ENCODE data around the gene ATRNL1. TPM values are rescaled to one million over a fixed set of nuclear protein-coding genes. Genes with fewer than 3 reads are reported as not detected.

The ATRNL1 gene
- polyA plus RNA-seq, 1 experiment: 0.20 TPM

DNA sequence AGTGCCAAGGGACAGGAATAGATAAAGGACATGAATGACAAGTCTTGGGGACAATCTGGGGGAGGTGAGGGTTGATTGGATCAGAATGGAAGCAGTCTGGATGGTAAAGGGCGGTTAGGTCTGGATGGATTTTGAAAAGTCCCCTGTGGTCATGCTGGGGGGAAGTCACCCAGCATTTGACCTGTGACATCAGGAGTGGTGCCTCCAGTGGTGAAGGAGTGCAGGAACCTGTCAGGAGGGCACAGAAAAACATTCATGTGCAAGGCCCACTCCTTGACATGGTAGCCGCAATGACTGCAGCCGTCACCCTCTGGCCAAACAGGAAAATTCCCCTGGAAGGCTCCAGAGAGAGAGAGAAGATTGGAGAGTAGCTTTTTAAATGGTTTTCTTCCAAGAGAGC is 875.1 kb downstream of the ATRNL1 start:
- no peaks in the 10 kb centered on the region for H3K9me3 ChIP-seq (ENCODE audit: control insufficient read depth, insufficient read depth, low read length)
- TF ChIP-seq, protein P1, sequence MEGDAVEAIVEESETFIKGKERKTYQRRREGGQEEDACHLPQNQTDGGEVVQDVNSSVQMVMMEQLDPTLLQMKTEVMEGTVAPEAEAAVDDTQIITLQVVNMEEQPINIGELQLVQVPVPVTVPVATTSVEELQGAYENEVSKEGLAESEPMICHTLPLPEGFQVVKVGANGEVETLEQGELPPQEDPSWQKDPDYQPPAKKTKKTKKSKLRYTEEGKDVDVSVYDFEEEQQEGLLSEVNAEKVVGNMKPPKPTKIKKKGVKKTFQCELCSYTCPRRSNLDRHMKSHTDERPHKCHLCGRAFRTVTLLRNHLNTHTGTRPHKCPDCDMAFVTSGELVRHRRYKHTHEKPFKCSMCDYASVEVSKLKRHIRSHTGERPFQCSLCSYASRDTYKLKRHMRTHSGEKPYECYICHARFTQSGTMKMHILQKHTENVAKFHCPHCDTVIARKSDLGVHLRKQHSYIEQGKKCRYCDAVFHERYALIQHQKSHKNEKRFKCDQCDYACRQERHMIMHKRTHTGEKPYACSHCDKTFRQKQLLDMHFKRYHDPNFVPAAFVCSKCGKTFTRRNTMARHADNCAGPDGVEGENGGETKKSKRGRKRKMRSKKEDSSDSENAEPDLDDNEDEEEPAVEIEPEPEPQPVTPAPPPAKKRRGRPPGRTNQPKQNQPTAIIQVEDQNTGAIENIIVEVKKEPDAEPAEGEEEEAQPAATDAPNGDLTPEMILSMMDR (IDR thresholded peaks at IDR 0.05; ENCODE audit: low read depth, low read length): no peak
- H3K27ac ChIP-seq (ENCODE audit: low read depth, low read length): no peak overlapping the region
- ChIA-PET POLR2A (no interaction called here), CTCF (no interaction called here)
- H3K4me3 ChIP-seq (ENCODE audit: low read depth, low read length): no peak overlapping the region
- no peak for DNase-seq (ENCODE audit: low read depth, low spot score)
- H3K27me3 ChIP-seq (ENCODE audit: control insufficient read depth, insufficient read depth, low read length): peaks cover 2% of the 10 kb centered on the region

DNA sequence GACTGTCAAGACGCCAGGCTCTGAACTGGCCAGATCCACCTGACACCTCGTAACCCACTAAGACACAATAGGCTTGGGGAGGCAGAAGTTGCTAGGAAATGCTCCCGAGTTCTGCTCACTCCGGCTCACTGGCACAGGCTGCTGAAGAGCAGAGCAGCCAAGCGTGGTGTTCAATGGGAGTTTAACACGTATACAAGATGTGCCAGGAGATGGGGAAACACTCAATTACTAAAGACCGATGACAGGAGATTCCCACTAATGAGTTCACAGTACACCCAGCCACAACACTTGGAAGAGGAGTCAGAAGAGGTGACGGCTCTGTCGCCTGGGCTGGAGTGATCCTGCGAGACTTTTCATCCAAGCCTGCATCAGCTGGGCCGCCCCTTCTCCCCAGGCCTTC is 876.4 kb downstream of the ATRNL1 start:
- Histone ChIP-seq H3K27me3 (ENCODE audit: control insufficient read depth, insufficient read depth, low read length) (peaks cover 2% of the 10 kb centered on the region), H3K9me3 (ENCODE audit: control insufficient read depth, insufficient read depth, low read length) (no peaks in the 10 kb centered on the region), H3K4me3 (ENCODE audit: low read depth, low read length) (no peak overlapping the region), H3K27ac (ENCODE audit: low read depth, low read length) (no peak overlapping the region)
- TF ChIP-seq, protein P1 (IDR thresholded peaks at IDR 0.05; ENCODE audit: low read depth, low read length): no peak
- ChIA-PET POLR2A (no interaction called here), CTCF (no interaction called here)
- no peak for DNase-seq (ENCODE audit: low read depth, low spot score)

DNA sequence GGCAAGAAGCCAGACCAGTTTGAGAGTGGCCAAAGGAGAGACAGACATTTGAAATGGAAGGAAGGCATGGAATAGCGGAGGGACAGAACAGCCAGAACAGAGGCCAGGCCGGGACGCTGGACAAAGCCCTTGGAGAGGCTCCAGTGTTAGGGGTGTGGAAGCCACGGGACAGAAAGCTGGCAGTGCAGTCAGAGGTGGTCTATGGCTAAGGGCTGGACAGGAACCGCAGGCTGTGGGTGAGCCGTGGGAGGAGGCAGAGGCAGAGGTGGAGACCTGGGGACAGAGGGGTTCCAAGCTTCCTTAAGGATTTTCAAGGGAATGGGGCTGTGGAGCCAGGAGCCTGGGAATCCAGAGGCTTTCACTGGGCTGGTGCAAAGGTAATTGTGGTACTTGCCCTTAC is 878.8 kb downstream of the ATRNL1 start:
- ChIA-PET CTCF (no interaction called here), POLR2A (no interaction called here)
- Histone ChIP-seq H3K9me3 (ENCODE audit: control insufficient read depth, insufficient read depth, low read length) (no peaks in the 10 kb centered on the region; the same call in 1 of the 2 replicates), H3K4me3 (ENCODE audit: low read depth, low read length) (no peak overlapping the region), H3K27ac (ENCODE audit: low read depth, low read length) (no peak overlapping the region), H3K27me3 (ENCODE audit: control insufficient read depth, insufficient read depth, low read length) (peaks cover 2% of the 10 kb centered on the region)
- TF ChIP-seq, protein P1 (IDR thresholded peaks at IDR 0.05; ENCODE audit: low read depth, low read length): no peak
- no peak for DNase-seq (ENCODE audit: low read depth, low spot score)

DNA sequence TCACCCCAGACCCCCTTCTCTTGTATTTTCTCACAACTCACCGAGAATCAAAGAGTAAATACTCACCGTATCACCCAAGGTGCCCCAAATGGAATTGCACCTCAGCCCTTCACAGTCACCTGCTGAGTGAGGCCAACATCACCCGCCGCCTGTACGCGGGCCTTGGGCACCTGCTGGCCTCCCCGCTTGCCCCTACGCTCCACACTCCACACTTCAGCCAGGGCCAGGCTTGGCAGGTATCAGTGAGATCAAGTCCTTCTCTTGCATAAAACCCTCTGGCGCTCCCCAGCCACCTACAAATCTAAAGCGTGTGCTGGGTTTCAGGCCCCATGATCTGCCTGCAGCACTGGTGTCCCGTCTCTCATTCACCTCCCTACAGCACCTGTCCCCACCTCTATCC is 879.3 kb downstream of the ATRNL1 start:
- TF ChIP-seq, protein P1 (IDR thresholded peaks at IDR 0.05; ENCODE audit: low read depth, low read length): no peak
- Histone ChIP-seq H3K27me3 (ENCODE audit: control insufficient read depth, insufficient read depth, low read length) (peaks cover 2% of the 10 kb centered on the region), H3K27ac (ENCODE audit: low read depth, low read length) (no peak overlapping the region), H3K4me3 (ENCODE audit: low read depth, low read length) (no peak overlapping the region), H3K9me3 (ENCODE audit: control insufficient read depth, insufficient read depth, low read length) (no peaks in the 10 kb centered on the region; the same call in 1 of the 2 replicates)
- DNase-seq (ENCODE audit: low read depth, low spot score): no peak
- ChIA-PET POLR2A (no interaction called here), CTCF (no interaction called here)

DNA sequence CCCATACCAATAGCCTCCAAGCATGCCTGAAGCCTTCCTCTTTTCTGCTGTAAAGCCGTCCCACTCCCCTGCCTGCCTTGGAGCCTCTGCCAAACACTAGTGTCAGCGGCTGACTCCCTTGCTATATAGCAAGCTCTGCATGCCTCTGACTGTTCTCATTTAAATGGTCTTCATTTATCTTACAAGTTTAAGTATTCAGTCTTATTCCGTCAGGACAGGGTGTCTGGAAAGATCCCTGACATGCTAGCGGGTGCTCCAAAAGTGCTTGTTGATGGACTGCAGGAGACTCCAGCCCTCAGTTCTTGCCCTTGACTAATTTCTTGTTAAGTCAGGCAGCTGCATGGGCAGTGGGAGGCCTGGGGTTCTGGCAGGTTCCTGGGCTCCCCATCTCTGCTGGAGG is 881.2 kb downstream of the ATRNL1 start:
- no peak for DNase-seq (ENCODE audit: low read depth, low spot score)
- TF ChIP-seq, protein P1 (IDR thresholded peaks at IDR 0.05; ENCODE audit: low read depth, low read length): no peak
- CTCF ChIA-PET: no interaction called here
- H3K27me3 ChIP-seq (ENCODE audit: control insufficient read depth, insufficient read depth, low read length): no peaks in the 10 kb centered on the region
- H3K9me3 ChIP-seq (ENCODE audit: control insufficient read depth, insufficient read depth, low read length): no peaks in the 10 kb centered on the region; the same call in 1 of the 2 replicates
- no peak overlapping the region for H3K4me3 ChIP-seq (ENCODE audit: low read depth, low read length)
- POLR2A ChIA-PET: no interaction called here
- no peak overlapping the region for H3K27ac ChIP-seq (ENCODE audit: low read depth, low read length)

Measured in AG04450 (cell line).